ENCODE measurements around the gene RPL22. TPM values are rescaled to one million over a fixed set of nuclear protein-coding genes. Genes with fewer than 3 reads are reported as not detected.

RPL22 gene
- total and polyA plus RNA-seq, 11 donors: 63.6 to 353 (median 241) TPM

DNA sequence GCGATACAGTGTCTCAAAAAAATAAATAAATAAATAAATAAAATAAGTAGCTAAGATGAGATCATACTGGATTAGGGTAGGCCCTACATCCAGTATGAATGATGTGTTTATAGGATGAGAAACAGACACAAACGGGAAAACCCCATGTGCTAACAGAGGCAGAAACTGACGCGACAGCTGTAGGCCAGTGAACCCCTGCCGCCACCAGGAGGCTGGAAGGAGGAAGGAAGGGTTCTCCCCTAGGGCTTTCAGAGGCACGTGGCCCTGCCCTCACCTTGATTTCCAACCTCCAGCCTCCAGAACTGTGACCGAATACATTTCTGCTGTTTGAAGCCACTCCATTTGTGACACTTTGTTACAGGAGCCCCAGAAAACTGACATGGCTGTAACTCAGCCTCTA is 57.8 kb downstream of the RPL22 start:
- Histone ChIP-seq H3K27ac (no peak overlapping the region), H3K9me3 (no peaks in the 10 kb centered on the region), H3K4me1 (no peaks in the 10 kb centered on the region), H3K4me3 (no peak overlapping the region), H3K27me3 (peaks cover 0 to 10% (median 4%) of the 10 kb centered on the region in 9 donors), H3K36me3 (no peaks in the 10 kb centered on the region)
- ATAC-seq (no peak), DNase-seq (no peak)
- WGBS, 4 donors: 29 to 35% (median 32%) methylated on average over 6 to 7 of the region's 7 CpGs
- intact Hi-C loops (cut with DNase I): no loop called here
- TF ChIP-seq CTCF (IDR thresholded peaks at IDR 0.05): no peak
- no peak for TF ChIP-seq POLR2A (IDR thresholded peaks at IDR 0.05)

- DNase-seq (no peak), ATAC-seq (no peak)
- Histone ChIP-seq H3K4me3 (no peak overlapping the region), H3K9me3 (no peaks in the 10 kb centered on the region), H3K36me3 (no peaks in the 10 kb centered on the region), H3K27me3 (peaks cover 0 to 6% (median 0%) of the 10 kb centered on the region in 9 donors), H3K4me1 (no peaks in the 10 kb centered on the region), H3K27ac (no peak overlapping the region)
- TF ChIP-seq CTCF (IDR thresholded peaks at IDR 0.05): no peak
- TF ChIP-seq POLR2A (IDR thresholded peaks at IDR 0.05): no peak
- WGBS, 4 donors: 78 to 89% (median 85%) methylated on average over 2 of the region's 2 CpGs
- intact Hi-C loops (cut with DNase I): no loop called here
Measured at GRCh38 chr1:6140413-6140812, 59.0 kb downstream of the RPL22 start.

- Histone ChIP-seq H3K4me3 (no peak overlapping the region), H3K9me3 (no peaks in the 10 kb centered on the region), H3K27ac (no peak overlapping the region), H3K36me3 (no peaks in the 10 kb centered on the region), H3K4me1 (no peaks in the 10 kb centered on the region), H3K27me3 (peaks cover 0 to 11% (median 0%) of the 10 kb centered on the region in 9 donors)
- 65 to 87% (median 73%) methylated on average over 3 to 5 of the region's 5 CpGs for WGBS, 4 donors
- DNase-seq: peak in 1 of 5 donors; percentile 35
- TF ChIP-seq POLR2A (IDR thresholded peaks at IDR 0.05) (no peak), CTCF (IDR thresholded peaks at IDR 0.05) (no peak)
- intact Hi-C loops (cut with DNase I): no loop called here
- no peak for ATAC-seq
Measured at GRCh38 chr1:6137758-6138157, 61.6 kb downstream of the RPL22 start.

DNA sequence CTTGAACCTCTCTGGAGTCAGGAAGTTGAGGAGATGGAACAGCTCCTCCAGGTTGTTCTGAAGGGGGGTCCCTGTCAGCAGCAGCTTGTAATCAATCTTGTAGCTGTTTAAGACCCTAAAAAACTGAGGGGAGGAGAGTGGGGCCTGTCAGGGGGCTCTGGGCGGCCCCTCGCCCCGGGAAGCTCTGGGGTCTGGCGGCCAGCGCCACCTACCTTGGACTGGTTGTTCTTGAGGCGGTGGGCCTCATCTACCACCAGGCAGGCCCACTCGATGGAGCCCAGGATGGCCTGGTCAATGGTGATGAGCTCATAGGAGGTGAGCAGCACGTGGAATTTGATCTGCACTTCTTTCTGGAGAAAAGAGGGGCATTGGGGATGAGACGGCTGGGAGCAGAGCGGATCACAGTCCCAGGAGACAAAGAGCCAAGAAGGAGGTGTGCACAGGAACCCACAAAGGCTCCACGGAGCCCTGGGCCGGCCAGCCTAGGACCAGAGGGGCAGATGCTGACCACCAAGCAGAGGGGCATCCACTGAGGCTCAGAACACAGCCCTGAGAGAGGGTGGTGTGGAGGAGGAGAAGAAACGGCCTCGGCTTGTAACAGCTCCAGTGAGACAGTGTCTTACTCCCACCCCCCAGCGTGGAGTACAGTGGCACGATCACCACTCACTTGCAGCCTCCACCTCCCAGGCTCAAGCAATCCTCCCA is 62.7 kb downstream of the RPL22 start:
- no peak overlapping the region for H3K27ac ChIP-seq
- intact Hi-C loops (cut with DNase I): no loop called here
- H3K9me3 ChIP-seq: peaks cover 0 to 10% (median 0%) of the 10 kb centered on the region in 12 donors
- no peaks in the 10 kb centered on the region for H3K4me1 ChIP-seq
- DNase-seq (peak in 1 of 5 donors; percentile 37), ATAC-seq (no peak)
- H3K36me3 ChIP-seq: no peaks in the 10 kb centered on the region
- TF ChIP-seq CTCF (IDR thresholded peaks at IDR 0.05): no peak
- TF ChIP-seq POLR2A (IDR thresholded peaks at IDR 0.05): no peak
- WGBS, 4 donors: 77 to 84% (median 79%) methylated on average over 15 to 16 of the region's 16 CpGs
- H3K4me3 ChIP-seq: no peak overlapping the region
- peaks cover 0 to 11% (median 0%) of the 10 kb centered on the region in 9 donors for H3K27me3 ChIP-seq

Other genes starting within 250 kb of the RPL22 start
- 1 to 10 TPM; 2.5 to 6.3 (median 3.6) TPM for gene NPHP4, start 207.2 kb downstream of the RPL22 start, total RNA-seq
- gene NPHP4, start 207.2 kb downstream of the RPL22 start, polyA plus RNA-seq: 1 to 10 TPM; 2.1 to 3.1 TPM
- 10 to 100 TPM; 22.7 to 51.4 (median 30.3) TPM for gene KCNAB2, start 153.7 kb downstream of the RPL22 start, total RNA-seq
- 10 to 100 TPM; 10.7 to 17.1 TPM for gene KCNAB2, start 153.7 kb downstream of the RPL22 start, polyA plus RNA-seq
- 1 to 10 TPM in 1 of 9 donors, under 1 TPM in 6, not detected in 2; 0.07 to 1.3 (median 0.32) TPM for gene CHD5, start 19.3 kb downstream of the RPL22 start, total RNA-seq
- gene CHD5, start 19.3 kb downstream of the RPL22 start, polyA plus RNA-seq: under 1 TPM; 0.07 to 0.08 TPM
- 100 to 1,000 TPM in 1 of 9 donors, 10 to 100 TPM in 8; 27.0 to 126 (median 58.2) TPM for gene RNF207, start 6.5 kb upstream of the RPL22 start, total RNA-seq
- 10 to 100 TPM; 10.6 to 88.6 TPM for gene RNF207, start 6.5 kb upstream of the RPL22 start, polyA plus RNA-seq
- gene ICMT, start 36.4 kb upstream of the RPL22 start, total RNA-seq: 100 to 1,000 TPM in 2 of 9 donors, 10 to 100 TPM in 7; 48.7 to 102 (median 64.1) TPM
- gene ICMT, start 36.4 kb upstream of the RPL22 start, polyA plus RNA-seq: 10 to 100 TPM; 26.8 to 61.6 TPM
- not detected for gene HES3, start 44.6 kb upstream of the RPL22 start, total RNA-seq
- not detected for gene HES3, start 44.6 kb upstream of the RPL22 start, polyA plus RNA-seq
- gene GPR153, start 61.5 kb upstream of the RPL22 start, total RNA-seq: 10 to 100 TPM in 1 of 9 donors, 1 to 10 TPM in 8; 2.7 to 30.0 (median 4.8) TPM
- gene GPR153, start 61.5 kb upstream of the RPL22 start, polyA plus RNA-seq: 1 to 10 TPM; 2.7 to 4.7 TPM
- gene ACOT7, start 194.2 kb upstream of the RPL22 start, total RNA-seq: 10 to 100 TPM in 7 of 9 donors, 1 to 10 TPM in 2; 5.7 to 34.0 (median 12.6) TPM
- 10 to 100 TPM in 1 of 2 donors, 1 to 10 TPM in 1; 6.2 to 38.9 TPM for gene ACOT7, start 194.2 kb upstream of the RPL22 start, polyA plus RNA-seq
- under 1 TPM in 1 of 9 donors, not detected in 8; 0.14 TPM for gene HES2, start 220.3 kb upstream of the RPL22 start, total RNA-seq
- under 1 TPM; 0.04 to 0.12 TPM for gene HES2, start 220.3 kb upstream of the RPL22 start, polyA plus RNA-seq
- 1 to 10 TPM in 1 of 9 donors, under 1 TPM in 3, not detected in 5; 0.15 to 1.3 (median 0.42) TPM for gene ESPN, start 225.2 kb upstream of the RPL22 start, total RNA-seq
- under 1 TPM in 1 of 2 donors, not detected in 1; 0.10 TPM for gene ESPN, start 225.2 kb upstream of the RPL22 start, polyA plus RNA-seq

All from heart left ventricle (tissue), 16 donors.